ENCODE data around the gene TPSB2. TPM values are rescaled to one million over a fixed set of nuclear protein-coding genes. Genes with fewer than 3 reads are reported as not detected.
"Not testable (repeated sequence)": the region's sequence is repeated elsewhere in the genome, so short reads cannot be mapped to it uniquely, and the experiment has no call there.

The TPSB2 gene
- total RNA-seq, 1 experiment from 2014 or later = not detected

- H3K79me2 ChIP-seq (ENCODE audit: insufficient read depth, low read length); DNase-seq (ENCODE audit: low read depth, low spot score); CTCF ChIA-PET; H3K4me2 ChIP-seq (ENCODE audit: low read length); RAD21 ChIA-PET (ENCODE audit: low non-redundant PET in 1 of 2, low total read pairs in 2 of 2, uncharacterized antibody in 2 of 2, unreplicated experiment in 2 of 2); H3K9me3 ChIP-seq (ENCODE audit: control insufficient read depth in 1 of 2, insufficient read depth in 1 of 2, low read depth in 1 of 2, low read length in 2 of 2); H3K9me2 ChIP-seq (ENCODE audit: insufficient read depth); BruUV-seq (replicated peaks); H3K4me1 ChIP-seq (ENCODE audit: control insufficient read depth in 1 of 2, insufficient read depth in 2 of 2, low read length in 2 of 2); H3K4me3 ChIP-seq (replicated peaks in 1 of 2; ENCODE audit: low read depth in 1 of 2, low read length in 2 of 2); ATAC-seq; H3K9ac ChIP-seq (ENCODE audit: low read length); H3K36me3 ChIP-seq (ENCODE audit: control insufficient read depth in 1 of 2, insufficient read depth in 2 of 2, low read length in 2 of 2); POLR2A ChIA-PET; H3K27me3 ChIP-seq (ENCODE audit: insufficient read depth, low read length); H4K20me1 ChIP-seq (ENCODE audit: insufficient read depth); H3K27ac ChIP-seq (ENCODE audit: low read depth, low read length); H2AFZ ChIP-seq (ENCODE audit: low read depth, low read length, poor library complexity, severe bottlenecking); intact Hi-C loops (cut with micrococcal nuclease): not testable (repeated sequence)
Observed at GRCh38 chr16:1243363-1243762, 13.4 kb upstream of the TPSB2 start.

DNA sequence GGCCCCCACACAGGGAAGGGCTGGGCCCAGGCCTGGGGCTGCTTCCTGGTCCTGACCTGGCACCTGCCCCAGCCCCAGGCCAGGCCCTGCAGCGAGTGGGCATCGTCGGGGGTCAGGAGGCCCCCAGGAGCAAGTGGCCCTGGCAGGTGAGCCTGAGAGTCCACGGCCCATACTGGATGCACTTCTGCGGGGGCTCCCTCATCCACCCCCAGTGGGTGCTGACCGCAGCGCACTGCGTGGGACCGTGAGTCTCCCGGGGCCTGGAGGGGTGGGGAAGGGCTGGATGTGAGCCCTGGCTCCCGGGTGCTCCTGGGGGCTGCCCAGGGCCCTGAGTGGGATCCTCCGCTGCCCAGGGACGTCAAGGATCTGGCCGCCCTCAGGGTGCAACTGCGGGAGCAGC lies 11.1 kb upstream of the TPSB2 start:
- POLR2A ChIA-PET; H3K4me2 ChIP-seq (ENCODE audit: low read length); intact Hi-C loops (cut with micrococcal nuclease); RAD21 ChIA-PET (ENCODE audit: low non-redundant PET in 1 of 2, low total read pairs in 2 of 2, uncharacterized antibody in 2 of 2, unreplicated experiment in 2 of 2); DNase-seq (ENCODE audit: low read depth, low spot score); H3K36me3 ChIP-seq (ENCODE audit: control insufficient read depth in 1 of 2, insufficient read depth in 2 of 2, low read length in 2 of 2); H3K9me3 ChIP-seq (ENCODE audit: control insufficient read depth in 1 of 2, insufficient read depth in 1 of 2, low read depth in 1 of 2, low read length in 2 of 2); ATAC-seq; H3K9me2 ChIP-seq (ENCODE audit: insufficient read depth); H4K20me1 ChIP-seq (ENCODE audit: insufficient read depth); H3K27ac ChIP-seq (ENCODE audit: low read depth, low read length); H3K4me3 ChIP-seq (replicated peaks in 1 of 2; ENCODE audit: low read depth in 1 of 2, low read length in 2 of 2); H2AFZ ChIP-seq (ENCODE audit: low read depth, low read length, poor library complexity, severe bottlenecking); H3K9ac ChIP-seq (ENCODE audit: low read length); CTCF ChIA-PET; BruUV-seq (replicated peaks); H3K27me3 ChIP-seq (ENCODE audit: insufficient read depth, low read length); H3K4me1 ChIP-seq (ENCODE audit: control insufficient read depth in 1 of 2, insufficient read depth in 2 of 2, low read length in 2 of 2); H3K79me2 ChIP-seq (ENCODE audit: insufficient read depth, low read length): not testable (repeated sequence)

DNA sequence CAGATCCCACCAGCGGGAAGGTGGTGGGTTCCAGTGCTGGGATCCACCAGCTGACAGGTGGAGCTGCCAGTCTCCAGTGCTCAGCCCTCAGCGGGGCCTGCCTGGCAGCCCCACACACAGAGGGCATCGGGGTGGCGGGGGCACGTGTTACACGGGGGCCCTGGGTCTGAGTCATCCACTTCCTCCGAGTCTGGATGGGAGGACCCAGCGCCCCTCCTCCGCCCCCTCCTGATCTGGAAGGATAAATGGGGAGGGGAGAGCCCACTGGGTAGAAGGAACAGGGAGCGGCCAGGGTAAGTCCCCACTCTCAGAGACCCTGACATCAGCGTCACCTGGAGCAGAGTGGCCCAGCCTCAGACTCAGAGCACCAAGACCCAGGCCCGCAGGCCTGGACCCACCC lies 10.5 kb upstream of the TPSB2 start, which contains the start of gene TPSAB1:
TPSAB1 (plus strand) TSS at position 270 of the 400 bp plus-strand sequence. CDS start 234 bp downstream, outside the sequence.
- H3K9me2 ChIP-seq (ENCODE audit: insufficient read depth); H3K27me3 ChIP-seq (ENCODE audit: insufficient read depth, low read length); CTCF ChIA-PET; BruUV-seq (replicated peaks); H3K9ac ChIP-seq (ENCODE audit: low read length); DNase-seq (ENCODE audit: low read depth, low spot score); intact Hi-C loops (cut with micrococcal nuclease); H3K9me3 ChIP-seq (ENCODE audit: control insufficient read depth in 1 of 2, insufficient read depth in 1 of 2, low read depth in 1 of 2, low read length in 2 of 2); H3K79me2 ChIP-seq (ENCODE audit: insufficient read depth, low read length); H3K4me2 ChIP-seq (ENCODE audit: low read length); POLR2A ChIA-PET; H3K4me1 ChIP-seq (ENCODE audit: control insufficient read depth in 1 of 2, insufficient read depth in 2 of 2, low read length in 2 of 2); ATAC-seq; H3K4me3 ChIP-seq (replicated peaks in 1 of 2; ENCODE audit: low read depth in 1 of 2, low read length in 2 of 2); H4K20me1 ChIP-seq (ENCODE audit: insufficient read depth); H2AFZ ChIP-seq (ENCODE audit: low read depth, low read length, poor library complexity, severe bottlenecking); RAD21 ChIA-PET (ENCODE audit: low non-redundant PET in 1 of 2, low total read pairs in 2 of 2, uncharacterized antibody in 2 of 2, unreplicated experiment in 2 of 2); H3K27ac ChIP-seq (ENCODE audit: low read depth, low read length); H3K36me3 ChIP-seq (ENCODE audit: control insufficient read depth in 1 of 2, insufficient read depth in 2 of 2, low read length in 2 of 2): not testable (repeated sequence)

DNA sequence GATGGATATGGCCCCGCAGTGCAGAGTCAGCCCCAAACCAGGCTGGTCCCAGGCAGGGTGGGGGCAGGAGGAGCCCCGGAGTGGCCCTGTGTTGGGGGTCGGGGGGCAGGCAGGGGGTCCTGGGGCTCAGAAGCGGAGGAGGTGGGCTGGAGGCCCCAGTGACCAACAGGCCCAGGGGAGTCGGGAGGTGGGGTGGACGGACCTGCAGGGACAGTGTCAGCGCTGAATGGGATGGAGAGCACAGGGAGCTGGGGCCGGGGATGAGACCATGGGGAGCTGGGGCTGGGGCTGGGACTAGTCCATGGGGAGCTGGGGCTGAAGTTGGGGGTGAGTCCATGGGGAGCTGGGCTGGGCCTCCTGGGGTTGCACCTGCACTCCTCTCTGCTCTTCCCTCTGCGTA lies 9.6 kb upstream of the TPSB2 start:
- RAD21 ChIA-PET (ENCODE audit: low non-redundant PET in 1 of 2, low total read pairs in 2 of 2, uncharacterized antibody in 2 of 2, unreplicated experiment in 2 of 2); BruUV-seq (replicated peaks); H3K4me3 ChIP-seq (replicated peaks in 1 of 2; ENCODE audit: low read depth in 1 of 2, low read length in 2 of 2); intact Hi-C loops (cut with micrococcal nuclease); H3K9me3 ChIP-seq (ENCODE audit: control insufficient read depth in 1 of 2, insufficient read depth in 1 of 2, low read depth in 1 of 2, low read length in 2 of 2); H4K20me1 ChIP-seq (ENCODE audit: insufficient read depth); H3K36me3 ChIP-seq (ENCODE audit: control insufficient read depth in 1 of 2, insufficient read depth in 2 of 2, low read length in 2 of 2); H3K27me3 ChIP-seq (ENCODE audit: insufficient read depth, low read length); CTCF ChIA-PET; H2AFZ ChIP-seq (ENCODE audit: low read depth, low read length, poor library complexity, severe bottlenecking); H3K4me2 ChIP-seq (ENCODE audit: low read length); DNase-seq (ENCODE audit: low read depth, low spot score); H3K4me1 ChIP-seq (ENCODE audit: control insufficient read depth in 1 of 2, insufficient read depth in 2 of 2, low read length in 2 of 2); H3K79me2 ChIP-seq (ENCODE audit: insufficient read depth, low read length); ATAC-seq; H3K9ac ChIP-seq (ENCODE audit: low read length); H3K9me2 ChIP-seq (ENCODE audit: insufficient read depth); POLR2A ChIA-PET; H3K27ac ChIP-seq (ENCODE audit: low read depth, low read length): not testable (repeated sequence)

- H3K9ac ChIP-seq (ENCODE audit: low read length); H3K27ac ChIP-seq (ENCODE audit: low read depth, low read length); H3K9me2 ChIP-seq (ENCODE audit: insufficient read depth); H3K79me2 ChIP-seq (ENCODE audit: insufficient read depth, low read length); H3K4me1 ChIP-seq (ENCODE audit: control insufficient read depth in 1 of 2, insufficient read depth in 2 of 2, low read length in 2 of 2); H4K20me1 ChIP-seq (ENCODE audit: insufficient read depth); H2AFZ ChIP-seq (ENCODE audit: low read depth, low read length, poor library complexity, severe bottlenecking); POLR2A ChIA-PET; H3K9me3 ChIP-seq (ENCODE audit: control insufficient read depth in 1 of 2, insufficient read depth in 1 of 2, low read depth in 1 of 2, low read length in 2 of 2); RAD21 ChIA-PET (ENCODE audit: low non-redundant PET in 1 of 2, low total read pairs in 2 of 2, uncharacterized antibody in 2 of 2, unreplicated experiment in 2 of 2); H3K4me3 ChIP-seq (replicated peaks in 1 of 2; ENCODE audit: low read depth in 1 of 2, low read length in 2 of 2); intact Hi-C loops (cut with micrococcal nuclease); DNase-seq (ENCODE audit: low read depth, low spot score); BruUV-seq (replicated peaks); H3K27me3 ChIP-seq (ENCODE audit: insufficient read depth, low read length); H3K36me3 ChIP-seq (ENCODE audit: control insufficient read depth in 1 of 2, insufficient read depth in 2 of 2, low read length in 2 of 2); H3K4me2 ChIP-seq (ENCODE audit: low read length): not testable (repeated sequence)
- CTCF ChIA-PET = interaction anchor here (0.9 kb wide), 1 partner anchor 133 kb away, joined by 3 read pairs; no protein-coding TSS in a partner anchor
- peak; percentile 67 for ATAC-seq
Observed at GRCh38 chr16:1238909-1239308, 8.9 kb upstream of the TPSB2 start.
